Stimulated activated CD8-positive, alpha-beta memory T cell treated with anti-CD3 and anti-CD28 coated beads, Interleukin-4, amount 100 ng/mL, for 4 hours (primary cell): ENCODE results near the gene CRACR2A.

ENCODE experiments used
- DNase-seq, 2 donors: peaks; one replicate each; pipeline ENCODE4 v3.0.0-alpha.2; 2020; ENCODE audit warnings: low read depth in 2 of 2, low spot score in 1 of 2

CRACR2A gene

DNA sequence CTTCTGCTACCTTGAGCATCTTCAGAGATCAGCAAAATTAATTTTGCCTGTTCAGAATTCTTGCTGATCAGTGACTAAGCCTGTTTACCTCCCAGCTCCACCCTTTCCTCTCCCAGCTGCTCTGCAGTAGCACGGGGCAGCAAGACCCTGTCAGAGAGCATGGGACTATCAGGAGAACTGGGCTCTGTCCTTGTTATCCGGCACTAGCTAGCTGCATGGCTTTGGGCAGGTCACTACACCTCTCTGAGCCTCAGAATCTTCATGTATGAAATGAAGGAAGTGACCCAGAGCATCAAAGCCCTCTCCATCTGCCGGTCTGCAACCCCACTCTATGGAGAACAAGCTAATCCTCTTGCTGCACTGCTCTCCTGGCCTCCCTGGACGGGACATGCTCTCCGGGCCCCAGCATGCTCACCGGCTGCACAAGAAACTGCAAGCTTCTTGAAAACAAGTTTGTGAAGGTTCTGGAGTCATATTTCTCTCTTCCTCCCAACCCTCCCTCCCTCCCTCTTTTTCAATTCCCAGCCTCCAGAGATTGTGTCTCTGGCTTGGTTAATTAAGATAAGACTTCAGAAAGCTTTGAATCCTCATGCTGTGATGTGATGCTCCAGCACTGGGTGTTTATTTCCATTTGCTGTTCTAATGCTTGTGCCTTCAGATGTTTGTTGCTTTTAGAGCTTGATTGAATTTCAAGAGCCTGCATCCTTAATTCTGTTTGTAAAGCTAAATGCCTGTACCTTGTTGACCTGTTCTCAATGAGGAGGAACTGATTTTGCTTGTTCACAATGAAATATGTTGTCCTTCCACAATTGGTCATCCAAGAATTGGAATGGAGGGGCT is 101.1 kb downstream of the CRACR2A start:
- no peak for DNase-seq

- no peak for DNase-seq
Observed at GRCh38 chr12:3647504-3647903, 105.4 kb downstream of the CRACR2A start.

DNA sequence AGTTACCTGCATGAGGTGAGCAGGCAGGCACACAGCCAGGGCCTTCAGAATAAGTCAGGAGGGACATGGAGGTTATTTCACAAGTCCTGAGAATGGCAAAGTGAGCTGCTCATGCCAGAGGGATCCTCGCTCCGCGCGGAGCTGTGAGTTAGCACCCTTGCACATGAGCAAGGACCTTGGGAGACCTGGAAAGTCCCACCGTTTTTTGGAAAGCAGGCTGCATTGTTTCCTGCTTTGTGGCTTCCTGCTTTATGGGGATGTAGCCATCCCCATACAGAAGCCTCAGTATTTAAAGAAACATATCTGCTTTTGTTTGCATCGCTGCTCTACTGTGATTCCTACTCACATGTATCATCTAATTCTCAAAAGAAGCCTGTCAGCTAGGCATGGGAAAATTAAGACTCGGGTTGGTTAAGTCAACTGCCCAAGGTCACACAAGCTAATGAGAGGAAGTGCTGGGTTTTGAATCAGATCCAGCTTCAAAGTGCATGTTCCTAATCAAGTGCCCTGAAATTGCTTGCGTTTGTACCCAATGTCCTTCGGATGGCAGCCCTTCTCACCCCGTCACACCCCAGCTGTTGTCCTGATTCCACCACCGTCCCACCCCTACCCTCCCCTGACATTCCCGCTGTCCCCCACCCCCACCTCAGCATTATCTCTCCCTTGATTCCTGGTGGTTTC is 106.2 kb downstream of the CRACR2A start:
- no peak for DNase-seq

DNA sequence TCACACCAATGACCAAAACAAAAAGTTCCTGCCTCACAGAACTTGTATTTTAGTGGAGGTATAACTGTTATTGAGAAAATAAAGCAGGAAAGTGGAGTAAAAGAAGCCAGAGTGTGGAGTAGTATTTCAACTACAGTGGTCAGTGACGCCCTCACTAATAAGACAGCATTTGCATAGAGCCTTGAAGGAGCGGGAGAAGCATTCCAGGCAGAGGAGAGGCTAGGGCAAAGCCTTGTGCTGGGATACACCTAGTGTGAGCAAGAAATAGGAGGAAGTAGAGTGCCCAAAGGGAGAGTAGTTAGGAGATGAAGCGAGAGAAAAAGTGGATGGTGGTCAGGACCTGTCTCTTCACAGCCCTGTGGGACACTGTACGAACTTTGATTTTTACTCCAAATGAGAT is 107.8 kb downstream of the CRACR2A start:
- no peak for DNase-seq

GRCh38 chr12:3644104-3644503 is 108.8 kb downstream of the CRACR2A start:
- no peak for DNase-seq

- DNase-seq: no peak
Observed at GRCh38 chr12:3641428-3642018, 111.4 kb downstream of the CRACR2A start.

DNA sequence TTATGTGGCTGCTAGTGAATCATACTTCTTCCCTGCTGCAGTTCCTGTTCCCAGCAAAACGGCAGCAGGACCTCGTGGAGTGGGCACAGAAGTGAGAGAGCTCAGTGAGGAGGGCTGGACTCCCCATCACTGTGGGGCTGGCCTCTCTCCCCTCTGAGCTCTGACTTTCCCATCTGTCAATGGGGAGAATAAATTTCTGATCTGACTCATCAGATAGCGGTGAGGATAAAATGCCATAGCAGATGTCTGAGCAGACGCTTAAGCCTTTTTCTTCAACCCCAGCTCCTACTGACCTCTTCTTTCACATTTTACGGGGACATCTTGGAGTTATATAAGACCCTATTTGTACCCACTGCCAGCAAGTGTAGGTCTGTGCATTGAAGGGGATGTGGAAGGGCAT is 116.6 kb downstream of the CRACR2A start:
- DNase-seq: no peak

- no peak for DNase-seq
Observed at GRCh38 chr12:3634348-3634747, 118.6 kb downstream of the CRACR2A start.

DNA sequence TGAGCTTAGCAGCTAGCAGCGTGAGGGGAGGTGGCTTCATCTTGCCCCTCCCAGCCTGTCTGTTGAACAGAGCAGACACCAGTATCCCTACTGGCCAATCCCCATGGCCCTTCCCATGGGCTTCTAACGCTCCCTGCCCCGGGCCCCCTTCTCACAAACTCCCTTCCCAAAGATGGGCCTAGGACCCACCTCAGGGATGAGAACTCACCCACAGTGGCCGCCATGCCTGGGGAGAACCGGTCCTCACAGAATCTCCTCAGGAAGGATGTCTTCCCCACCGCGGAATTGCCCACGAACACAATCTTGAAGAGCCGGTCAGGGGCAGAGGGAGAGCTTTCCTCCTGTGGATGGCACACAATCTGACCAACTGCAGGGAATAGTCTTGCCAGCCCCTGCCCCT is 119.5 kb downstream of the CRACR2A start:
- DNase-seq: no peak

- DNase-seq: no peak
Observed at GRCh38 chr12:3632754-3633153, 120.2 kb downstream of the CRACR2A start.

DNA sequence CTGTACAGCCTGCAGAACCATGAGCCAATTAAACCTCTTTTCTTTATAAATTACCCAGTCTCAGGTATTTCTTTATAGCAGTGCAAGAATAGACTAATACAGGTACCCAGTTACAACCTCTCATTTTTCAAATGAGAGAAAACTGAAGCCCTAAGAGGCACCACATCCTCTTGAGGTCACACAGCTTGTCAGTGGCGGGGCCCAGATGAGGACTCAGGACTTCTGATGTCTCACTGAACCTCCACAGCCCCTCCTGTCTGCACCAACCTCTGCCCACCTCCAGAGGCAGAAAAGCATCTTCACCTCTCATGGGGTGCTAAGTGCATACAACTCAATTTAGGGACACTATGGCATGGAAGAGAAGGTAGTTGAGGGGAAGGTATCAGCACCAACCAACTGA is 120.7 kb downstream of the CRACR2A start:
- DNase-seq: no peak

- DNase-seq: no peak
Observed at GRCh38 chr12:3631759-3632158, 121.2 kb downstream of the CRACR2A start.

DNA sequence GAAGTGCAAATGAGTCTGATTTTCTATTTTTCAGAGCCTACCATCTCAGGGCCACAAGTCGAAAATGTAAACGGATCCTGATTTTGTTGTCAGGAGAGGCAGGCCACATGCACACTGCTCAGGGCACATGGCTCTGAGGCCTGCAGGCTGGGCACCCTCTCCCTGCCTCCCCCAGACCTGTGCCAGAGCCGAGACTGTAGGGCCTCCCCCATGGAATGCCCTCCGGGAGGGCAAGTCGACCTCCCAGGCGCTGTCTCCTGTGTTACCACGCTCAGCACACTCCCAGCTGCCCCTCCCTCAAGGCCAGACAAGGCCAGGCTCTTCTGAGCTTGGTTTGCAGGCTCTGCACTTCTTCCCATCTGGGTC is 121.7 kb downstream of the CRACR2A start:
- no peak for DNase-seq

DNA sequence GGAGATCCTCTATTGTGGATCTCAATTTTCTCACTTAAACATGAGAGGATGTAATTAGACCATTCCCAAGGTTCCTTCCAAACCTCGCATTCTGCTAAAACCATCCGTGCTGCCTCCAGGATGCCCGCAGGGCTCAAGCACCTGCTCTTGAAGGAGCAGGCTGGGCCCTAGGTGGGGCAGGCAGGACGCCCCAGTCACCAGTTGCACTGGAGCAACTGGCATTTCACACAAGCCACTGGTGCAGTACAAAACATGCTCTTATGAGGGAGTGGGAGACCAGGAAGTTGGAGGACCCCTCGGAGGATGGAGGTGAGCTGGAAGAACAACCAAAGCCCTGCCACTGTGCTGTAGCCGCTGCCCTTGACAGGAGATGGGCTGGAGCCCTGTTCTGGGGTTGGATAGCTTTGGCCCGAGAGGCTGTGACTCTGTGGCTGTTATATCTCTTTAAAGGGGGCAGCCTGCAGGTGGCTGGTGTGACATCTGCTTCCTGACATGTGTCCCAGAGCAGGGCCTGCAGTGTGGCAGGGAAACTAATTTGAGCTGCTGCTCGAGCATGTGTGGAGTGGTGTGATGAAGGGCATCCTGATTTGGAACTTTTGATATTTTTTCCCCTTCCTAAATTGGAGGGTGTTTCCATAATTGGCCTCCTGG is 122.2 kb downstream of the CRACR2A start:
- DNase-seq: no peak

GRCh38 chr12:3630111-3630510 is 122.8 kb downstream of the CRACR2A start:
- DNase-seq: no peak

DNA sequence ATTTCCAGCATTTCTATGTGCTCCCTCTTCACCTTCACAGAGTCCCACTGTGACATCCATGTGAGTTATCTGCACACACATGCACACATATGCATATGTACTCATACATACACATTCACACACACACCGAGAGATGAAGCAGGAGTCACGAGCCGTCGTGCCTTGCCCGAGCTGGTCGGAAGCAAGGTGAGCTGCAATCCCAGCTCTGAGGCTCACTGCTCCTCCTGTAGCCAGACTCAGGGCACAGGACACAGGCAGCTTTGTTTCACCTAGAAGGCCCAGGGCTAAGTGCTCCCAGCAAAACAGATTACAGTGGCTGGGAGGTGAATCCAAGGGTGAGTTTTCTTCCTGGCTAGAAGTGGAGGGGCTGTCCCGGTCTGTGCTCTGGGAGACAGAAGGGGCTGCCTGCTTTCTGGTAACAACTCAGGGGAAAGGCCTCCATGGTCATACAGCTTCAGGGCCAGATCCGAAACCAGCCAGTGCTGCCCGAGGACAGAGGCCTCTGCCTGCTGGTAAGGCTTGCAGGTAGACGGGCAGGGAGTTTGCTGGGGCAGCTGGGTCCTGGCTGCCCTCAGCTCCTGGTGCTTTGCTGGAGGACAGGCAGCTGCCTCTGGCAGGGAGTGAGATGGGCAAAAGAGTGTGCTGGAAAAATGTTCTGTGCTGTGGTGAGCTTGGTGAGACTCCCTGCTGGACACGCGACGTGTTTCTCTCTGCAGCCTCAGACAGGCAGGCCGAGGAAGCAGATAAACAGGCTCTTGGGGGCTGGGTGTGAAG is 123.7 kb downstream of the CRACR2A start:
- no peak for DNase-seq

GRCh38 chr12:3628629-3629028 is 124.3 kb downstream of the CRACR2A start:
- no peak for DNase-seq

- no peak for DNase-seq
Observed at GRCh38 chr12:3627336-3627735, 125.6 kb downstream of the CRACR2A start.

GRCh38 chr12:3624273-3624672 is 128.6 kb downstream of the CRACR2A start:
- DNase-seq: no peak

DNA sequence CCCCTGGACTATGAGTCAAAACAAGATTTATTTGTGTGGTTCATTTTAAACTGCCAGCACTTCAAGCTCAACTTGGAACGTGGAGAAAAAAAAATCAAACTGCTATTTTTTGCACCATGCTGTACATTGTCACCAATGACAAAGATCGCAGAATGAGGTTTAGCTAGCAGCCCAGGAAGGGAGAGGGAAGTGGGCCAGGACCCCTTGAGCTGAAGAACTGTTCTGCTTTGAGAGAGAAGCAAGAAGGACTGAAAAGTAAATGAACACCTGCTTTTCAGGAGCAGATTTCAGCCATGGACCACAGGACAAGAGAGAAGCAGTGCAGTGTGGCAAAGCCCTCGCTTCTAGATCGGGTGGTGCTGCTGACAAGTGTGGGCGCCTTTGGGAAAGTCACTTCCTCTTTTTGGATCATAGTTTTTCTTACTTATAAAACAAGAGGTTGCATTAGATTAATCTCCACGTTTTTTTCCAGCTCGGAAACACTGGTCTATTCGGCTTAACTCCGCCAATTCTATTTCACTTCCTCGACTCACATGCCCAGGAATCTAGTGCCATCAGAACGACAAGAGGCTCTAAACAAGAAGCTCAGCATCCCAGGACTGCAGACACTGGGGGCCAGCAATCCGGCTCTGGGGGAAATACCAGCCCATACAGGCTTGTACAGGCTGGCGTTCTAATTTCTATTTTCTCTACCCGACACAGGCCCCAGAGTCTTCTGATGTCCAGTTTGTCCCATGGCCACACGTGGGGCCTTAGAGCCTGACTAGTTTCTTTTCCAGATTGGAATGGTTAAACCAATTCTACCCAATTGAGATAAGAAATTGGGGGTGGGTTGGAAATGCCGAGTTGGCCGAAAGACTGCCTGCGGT is 129.9 kb downstream of the CRACR2A start:
- no peak for DNase-seq
